ENCODE results near the gene ALLC. TPM values are rescaled to one million over a fixed set of nuclear protein-coding genes. Genes with fewer than 3 reads are reported as not detected.
A peak's percentile ranks its signal among the peaks of the same experiment; 100 is the strongest.

Gene ALLC
- total RNA-seq, 1 donor from 2014 or later, result not detected

DNA sequence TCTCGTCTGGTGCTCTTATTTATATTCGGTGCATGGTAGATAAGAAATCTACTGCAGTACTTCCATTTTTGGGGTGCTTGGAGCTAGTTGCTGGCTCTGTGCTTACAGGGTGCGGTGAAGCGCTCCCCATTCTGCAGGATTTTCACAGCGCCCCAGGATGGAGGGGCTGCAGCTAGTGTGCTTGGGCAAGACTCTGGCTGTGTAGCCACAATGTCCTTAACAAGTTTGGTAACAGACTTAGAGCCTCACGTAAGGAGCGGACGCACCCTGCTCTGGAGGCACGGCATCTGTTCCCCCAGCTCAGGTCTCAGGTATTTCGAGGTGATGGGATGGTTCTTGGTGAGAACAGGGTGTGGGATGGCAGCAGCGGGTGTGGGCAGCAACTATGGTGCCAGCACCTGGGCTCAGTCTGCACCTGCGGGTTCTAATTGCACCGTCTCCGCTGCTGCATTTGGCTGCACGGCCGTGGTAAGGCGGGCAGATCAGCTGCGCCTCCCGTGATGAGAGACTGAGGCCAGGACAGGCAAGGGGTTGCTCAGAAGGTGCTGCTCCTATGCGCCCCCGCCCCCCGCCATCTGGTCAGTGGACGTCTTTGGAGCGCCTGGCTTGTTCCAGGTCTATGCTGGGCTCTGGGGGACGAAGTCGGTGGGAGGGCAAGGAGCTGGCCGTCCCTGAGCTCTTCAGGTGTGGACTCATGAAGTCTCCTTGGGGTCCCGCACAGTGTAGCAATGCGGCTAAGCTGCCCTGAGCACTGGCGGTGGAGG is 20.1 kb upstream of the ALLC start:
- Histone ChIP-seq H3K36me3 (no peaks in the 10 kb centered on the region), H3K27me3 (no peaks in the 10 kb centered on the region), H3K9me3 (no peaks in the 10 kb centered on the region), H3K4me1 (no peaks in the 10 kb centered on the region), H3K4me3 (no peak overlapping the region), H3K27ac (no peak overlapping the region)
- TF ChIP-seq, protein P1, sequence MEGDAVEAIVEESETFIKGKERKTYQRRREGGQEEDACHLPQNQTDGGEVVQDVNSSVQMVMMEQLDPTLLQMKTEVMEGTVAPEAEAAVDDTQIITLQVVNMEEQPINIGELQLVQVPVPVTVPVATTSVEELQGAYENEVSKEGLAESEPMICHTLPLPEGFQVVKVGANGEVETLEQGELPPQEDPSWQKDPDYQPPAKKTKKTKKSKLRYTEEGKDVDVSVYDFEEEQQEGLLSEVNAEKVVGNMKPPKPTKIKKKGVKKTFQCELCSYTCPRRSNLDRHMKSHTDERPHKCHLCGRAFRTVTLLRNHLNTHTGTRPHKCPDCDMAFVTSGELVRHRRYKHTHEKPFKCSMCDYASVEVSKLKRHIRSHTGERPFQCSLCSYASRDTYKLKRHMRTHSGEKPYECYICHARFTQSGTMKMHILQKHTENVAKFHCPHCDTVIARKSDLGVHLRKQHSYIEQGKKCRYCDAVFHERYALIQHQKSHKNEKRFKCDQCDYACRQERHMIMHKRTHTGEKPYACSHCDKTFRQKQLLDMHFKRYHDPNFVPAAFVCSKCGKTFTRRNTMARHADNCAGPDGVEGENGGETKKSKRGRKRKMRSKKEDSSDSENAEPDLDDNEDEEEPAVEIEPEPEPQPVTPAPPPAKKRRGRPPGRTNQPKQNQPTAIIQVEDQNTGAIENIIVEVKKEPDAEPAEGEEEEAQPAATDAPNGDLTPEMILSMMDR (IDR thresholded peaks at IDR 0.05), result no peak
- DNase-seq (peak; percentile 47), ATAC-seq (no peak)
- intact Hi-C loops (cut with DNase I), result no loop called here

DNA sequence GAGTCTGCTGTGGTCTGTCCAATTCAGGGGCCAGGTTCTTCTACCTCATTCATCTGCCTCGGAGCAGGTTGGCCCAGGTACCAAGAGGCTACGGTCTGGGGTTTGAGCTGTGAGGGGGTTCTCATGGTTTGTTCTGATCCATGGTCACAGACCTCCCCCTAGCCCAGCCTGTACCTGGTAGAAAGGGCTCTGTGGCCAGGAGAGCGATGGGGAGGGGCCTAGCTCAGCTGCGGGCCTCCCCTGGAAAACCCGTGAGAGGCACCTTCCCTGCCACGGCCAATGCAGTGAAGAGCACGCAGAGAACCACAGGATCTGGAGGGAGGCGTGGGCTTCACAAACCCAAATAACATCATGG is 19.6 kb upstream of the ALLC start:
- DNase-seq, result peak; percentile 35
- TF ChIP-seq, protein P1 (IDR thresholded peaks at IDR 0.05), result no peak
- intact Hi-C loops (cut with DNase I), result no loop called here

DNA sequence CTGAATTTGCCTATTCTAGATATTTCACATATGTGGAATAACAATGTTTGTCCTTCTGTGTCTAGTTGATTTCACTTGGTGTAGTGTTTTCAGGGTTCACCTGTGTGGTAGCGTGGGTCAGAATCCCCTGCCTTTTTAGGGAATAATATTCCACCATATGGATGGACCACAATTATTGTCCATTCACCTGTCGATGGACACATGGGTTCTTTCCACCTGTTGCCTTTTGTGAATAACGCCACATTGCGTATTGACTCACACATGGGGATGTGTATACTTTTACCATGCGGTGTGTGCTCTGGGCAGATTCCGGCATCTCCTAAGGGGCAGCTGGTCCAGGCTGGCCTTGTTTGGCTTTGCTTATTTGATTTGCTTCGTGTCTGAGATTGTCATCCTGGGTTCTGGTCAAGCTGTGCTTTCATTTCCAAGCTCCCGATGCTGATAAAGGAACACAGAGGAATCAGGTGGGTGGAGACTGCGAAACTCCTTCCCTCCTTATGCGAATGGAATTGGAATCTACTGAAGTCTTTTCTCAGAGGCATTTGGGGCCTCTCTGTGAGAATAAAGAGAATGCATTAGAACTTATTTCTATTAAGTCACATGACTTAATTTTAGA is 18.9 kb upstream of the ALLC start:
- DNase-seq (no peak), ATAC-seq (no peak)
- Histone ChIP-seq H3K27me3 (no peaks in the 10 kb centered on the region), H3K4me1 (no peaks in the 10 kb centered on the region), H3K9me3 (no peaks in the 10 kb centered on the region), H3K36me3 (no peaks in the 10 kb centered on the region), H3K27ac (no peak overlapping the region), H3K4me3 (no peak overlapping the region)
- intact Hi-C loops (cut with DNase I), result no loop called here
- TF ChIP-seq, protein P1 (IDR thresholded peaks at IDR 0.05), result no peak

More for the DNA sequence above, 19.6 kb upstream of the ALLC start:
- ATAC-seq, result no peak
- no peaks in the 10 kb centered on the region for H3K27me3 ChIP-seq
- no peaks in the 10 kb centered on the region for H3K4me1 ChIP-seq
- H3K36me3 ChIP-seq, result no peaks in the 10 kb centered on the region
- no peak overlapping the region for H3K27ac ChIP-seq
- H3K9me3 ChIP-seq, result no peaks in the 10 kb centered on the region
- no peak overlapping the region for H3K4me3 ChIP-seq

DNA sequence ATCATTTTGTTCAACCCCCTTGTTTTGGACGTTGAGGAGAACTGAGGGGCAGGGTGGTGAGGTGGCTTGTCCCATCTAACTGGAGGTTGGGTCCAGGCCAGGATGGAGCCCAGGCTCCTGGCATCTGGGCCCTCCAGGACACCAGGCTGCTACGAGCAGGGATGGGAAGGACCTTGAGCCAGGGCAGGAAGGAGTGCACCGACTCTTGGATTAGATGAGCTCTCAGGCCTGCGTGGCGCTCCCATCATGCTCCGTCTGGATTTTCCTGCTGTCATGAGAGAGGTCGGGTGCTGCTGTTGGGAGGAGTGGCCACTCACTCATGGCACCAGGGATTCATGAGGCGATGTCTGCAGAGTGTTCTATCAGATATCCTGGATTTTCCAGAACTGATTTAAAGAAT is 18.3 kb upstream of the ALLC start:
- intact Hi-C loops (cut with DNase I), result no loop called here

DNA sequence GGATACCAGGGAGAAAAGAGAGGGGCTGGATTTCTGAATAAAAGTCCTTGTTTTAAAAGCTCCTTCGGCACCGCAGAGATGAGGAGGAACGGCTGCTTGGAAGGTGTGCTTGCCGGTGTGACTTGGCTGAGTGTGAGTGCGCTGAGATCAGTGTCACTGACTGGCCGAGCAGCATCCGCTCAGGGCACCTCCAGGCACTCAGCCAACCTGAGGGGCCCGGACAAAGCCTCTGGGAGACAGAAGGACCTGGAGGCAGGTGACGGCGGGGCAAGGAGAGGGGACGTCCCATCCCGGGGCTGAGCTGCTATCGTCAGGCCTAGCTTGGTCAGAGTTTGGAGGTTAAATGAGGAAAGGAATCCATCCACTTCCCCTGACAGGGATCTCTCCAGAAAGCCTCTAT is 16.8 kb upstream of the ALLC start:
- H3K4me3 ChIP-seq, result no peak overlapping the region
- no peak overlapping the region for H3K27ac ChIP-seq
- H3K27me3 ChIP-seq, result no peaks in the 10 kb centered on the region
- H3K36me3 ChIP-seq, result no peaks in the 10 kb centered on the region
- intact Hi-C loops (cut with DNase I), result no loop called here
- DNase-seq (peak; percentile 61), ATAC-seq (no peak)
- no peaks in the 10 kb centered on the region for H3K9me3 ChIP-seq
- no peaks in the 10 kb centered on the region for H3K4me1 ChIP-seq
- TF ChIP-seq, protein P1 (IDR thresholded peaks at IDR 0.05), result no peak

More for the DNA sequence above, 18.3 kb upstream of the ALLC start:
- Histone ChIP-seq H3K36me3 (no peaks in the 10 kb centered on the region), H3K4me3 (no peak overlapping the region), H3K9me3 (no peaks in the 10 kb centered on the region), H3K4me1 (no peaks in the 10 kb centered on the region), H3K27ac (no peak overlapping the region), H3K27me3 (no peaks in the 10 kb centered on the region)
- TF ChIP-seq, protein P1 (IDR thresholded peaks at IDR 0.05), result no peak
- DNase-seq (peak; percentile 49), ATAC-seq (no peak)

Measured in upper lobe of right lung (tissue), 1 donor.